Measurements from ENCODE around the gene DCTN3.

DNA sequence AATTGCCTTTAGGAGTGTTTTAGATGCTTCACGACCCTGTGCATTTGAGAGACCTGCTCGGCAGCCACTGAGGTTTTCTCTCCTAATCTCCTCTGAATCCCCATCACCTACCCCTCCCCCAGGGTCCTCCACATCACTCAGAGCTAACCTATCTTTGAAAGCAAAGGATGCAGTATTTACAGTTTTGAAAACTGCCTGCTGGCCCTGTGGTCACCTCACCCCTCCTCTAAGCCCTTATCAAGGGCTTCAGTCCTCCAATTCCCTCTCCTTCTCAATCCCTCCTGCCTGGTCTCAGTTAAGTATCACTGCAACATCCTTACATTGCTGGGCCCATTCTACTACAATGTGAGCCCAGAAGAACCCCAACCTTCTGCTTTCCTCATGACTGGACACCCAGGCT, 13.0 kb downstream of the DCTN3 start:
- TF ChIP-seq, protein P1, sequence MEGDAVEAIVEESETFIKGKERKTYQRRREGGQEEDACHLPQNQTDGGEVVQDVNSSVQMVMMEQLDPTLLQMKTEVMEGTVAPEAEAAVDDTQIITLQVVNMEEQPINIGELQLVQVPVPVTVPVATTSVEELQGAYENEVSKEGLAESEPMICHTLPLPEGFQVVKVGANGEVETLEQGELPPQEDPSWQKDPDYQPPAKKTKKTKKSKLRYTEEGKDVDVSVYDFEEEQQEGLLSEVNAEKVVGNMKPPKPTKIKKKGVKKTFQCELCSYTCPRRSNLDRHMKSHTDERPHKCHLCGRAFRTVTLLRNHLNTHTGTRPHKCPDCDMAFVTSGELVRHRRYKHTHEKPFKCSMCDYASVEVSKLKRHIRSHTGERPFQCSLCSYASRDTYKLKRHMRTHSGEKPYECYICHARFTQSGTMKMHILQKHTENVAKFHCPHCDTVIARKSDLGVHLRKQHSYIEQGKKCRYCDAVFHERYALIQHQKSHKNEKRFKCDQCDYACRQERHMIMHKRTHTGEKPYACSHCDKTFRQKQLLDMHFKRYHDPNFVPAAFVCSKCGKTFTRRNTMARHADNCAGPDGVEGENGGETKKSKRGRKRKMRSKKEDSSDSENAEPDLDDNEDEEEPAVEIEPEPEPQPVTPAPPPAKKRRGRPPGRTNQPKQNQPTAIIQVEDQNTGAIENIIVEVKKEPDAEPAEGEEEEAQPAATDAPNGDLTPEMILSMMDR (IDR thresholded peaks at IDR 0.05): no peak
- TF ChIP-seq POLR2A (IDR thresholded peaks at IDR 0.05): no peak

Data from body of pancreas (tissue), 4 donors.